ENCODE measurements around the gene PAK1IP1.
"Not testable (repeated sequence)": the region's sequence is repeated elsewhere in the genome, so short reads cannot be mapped to it uniquely, and the experiment has no call there.

GRCh38 chr6:10751757-10752156, 57.0 kb downstream of the PAK1IP1 start:
- not testable (repeated sequence) for TF ChIP-seq POLR2A (IDR thresholded peaks at IDR 0.05; ENCODE audit: low read depth, low read length); CTCF (IDR thresholded peaks at IDR 0.05; ENCODE audit: extremely low read depth in 1 of 2, insufficient read depth in 1 of 2, low read depth in 1 of 2, low read length in 2 of 2); POLR2AphosphoS5 (IDR thresholded peaks at IDR 0.05; ENCODE audit: insufficient read depth, low read depth, low read length); GATA2 (IDR thresholded peaks at IDR 0.05; ENCODE audit: insufficient read depth, insufficient read length, low read depth, low read length); MAX (IDR thresholded peaks at IDR 0.05; ENCODE audit: insufficient read depth, insufficient read length); JUN (IDR thresholded peaks at IDR 0.05; ENCODE audit: borderline replicate concordance, insufficient read depth, insufficient read length, low read depth)

All from endothelial cell of umbilical vein (primary cell).